Neural cell (in vitro differentiated cells): Measurements from ENCODE around the gene IFI6. TPM values are rescaled to one million over a fixed set of nuclear protein-coding genes. Genes with fewer than 3 reads are reported as not detected.

Source experiments
- H2AFZ ChIP-seq: fragments of 200-600, 300-800 bp; sonication (generic), shearing (Covaris generic); 2 replicates; pipeline ENCODE4 v1.6.0; 2014; ENCODE audit warnings: low read depth, mild to moderate bottlenecking, antibody characterized with exemption, low read length, moderate library complexity
- H3F3A ChIP-seq: fragments of 200-600 bp; shearing (Covaris generic); 2 replicates; pipeline ENCODE4 v1.6.1; 2016; ENCODE audit warnings: mild to moderate bottlenecking, moderate library complexity, mixed read lengths, antibody characterized with exemption, low read length; ENCODE audit not compliant: insufficient read depth, poor library complexity, severe bottlenecking
- H3K27ac ChIP-seq: fragments of 200-600, 300-800 bp; sonication (generic), shearing (Covaris generic); 2 replicates; pipeline ENCODE4 v1.5.1; 2014; ENCODE audit warnings: mild to moderate bottlenecking, low read length, moderate library complexity
- H3K27me3 ChIP-seq: fragments of 300-800, 200-600 bp; sonication (generic), shearing (Covaris generic); 2 replicates; pipeline ENCODE4 v1.6.0; 2014; ENCODE audit warnings: mild to moderate bottlenecking, low read depth, low read length, moderate library complexity; ENCODE audit not compliant: insufficient read depth
- H3K36me3 ChIP-seq: fragments of 300-800, 200-600 bp; sonication (generic), shearing (Covaris generic); 2 replicates; pipeline ENCODE4 v1.5.1; 2014; ENCODE audit warnings: mild to moderate bottlenecking, antibody characterized with exemption, low read length, moderate library complexity; ENCODE audit not compliant: insufficient read depth
- H3K4me2 ChIP-seq: fragments of 300-800, 200-600 bp; sonication (generic), shearing (Covaris generic); 2 replicates; pipeline ENCODE4 v1.6.0; 2014; ENCODE audit warnings: mild to moderate bottlenecking, low read length
- H3K4me3 ChIP-seq: fragments of 300-800, 200-600 bp; sonication (generic), shearing (Covaris generic); 2 replicates; pipeline ENCODE4 v1.5.1; 2014; ENCODE audit warnings: mild to moderate bottlenecking, low read length, moderate library complexity
- H3K79me2 ChIP-seq: fragments of 200-600 bp; shearing (Covaris generic); replicated peaks from 2 replicates; pipeline ENCODE4 v1.6.0; 2014; ENCODE audit warnings: mild to moderate bottlenecking, low read length, moderate library complexity; ENCODE audit not compliant: insufficient read depth
- H3K9ac ChIP-seq: fragments of 300-800, 200-600 bp; sonication (generic), shearing (Covaris generic); 2 replicates; pipeline ENCODE4 v1.6.1; 2016; ENCODE audit warnings: mild to moderate bottlenecking, low read length, mixed read lengths
- H3K9me2 ChIP-seq: fragments of 200-600 bp; shearing (Covaris generic); 2 replicates; pipeline ENCODE4 v1.6.1; 2016; ENCODE audit warnings: mild to moderate bottlenecking, low read length, mixed read lengths; ENCODE audit not compliant: insufficient read depth
- H3K9me3 ChIP-seq: fragments of 200-600, 300-800 bp; sonication (generic), shearing (Covaris generic); 2 replicates; pipeline ENCODE4 v1.6.1; 2016; ENCODE audit warnings: mild to moderate bottlenecking, mixed run types, low read length, moderate library complexity, mixed read lengths
- H4K20me1 ChIP-seq: fragments of 200-600 bp; shearing (Covaris generic); 2 replicates; pipeline ENCODE4 v1.6.1; 2016; ENCODE audit warnings: mild to moderate bottlenecking, mixed run types; ENCODE audit not compliant: insufficient read depth
- CTCF ChIP-seq: fragments of 450-650 bp; IDR thresholded peaks from 2 replicates; pipeline ENCODE4 v1.5.1; 2014; ENCODE audit warnings: antibody characterized with exemption, mild to moderate bottlenecking, moderate library complexity; ENCODE audit not compliant: poor library complexity, severe bottlenecking
- EP300 ChIP-seq: fragments of 450-650 bp; conservative IDR thresholded peaks from 2 replicates; pipeline ENCODE4 v1.6.1; 2014; ENCODE audit warnings: antibody characterized with exemption, mild to moderate bottlenecking, moderate library complexity; ENCODE audit not compliant: poor library complexity, severe bottlenecking
- EZH2 ChIP-seq: fragments of 200-600, 300-800 bp; shearing (Covaris generic), sonication (generic); IDR thresholded peaks from 2 replicates; pipeline ENCODE4 v1.6.1; 2014; ENCODE audit warnings: antibody characterized with exemption, low read length, borderline replicate concordance, mild to moderate bottlenecking; ENCODE audit not compliant: insufficient read depth, poor library complexity, severe bottlenecking
- MXI1 ChIP-seq: fragments of 450-650 bp; conservative IDR thresholded peaks from 2 replicates; pipeline ENCODE4 v1.6.1; 2014; ENCODE audit warnings: antibody characterized with exemption, mild to moderate bottlenecking; ENCODE audit not compliant: poor library complexity, severe bottlenecking
- POLR2AphosphoS5 ChIP-seq: IDR thresholded peaks from 2 replicates; pipeline ENCODE4 v1.6.1; 2012
- RAD21 ChIP-seq: fragments of 450-650 bp; conservative IDR thresholded peaks from 2 replicates; pipeline ENCODE4 v1.6.1; 2014; ENCODE audit warnings: antibody characterized with exemption, mild to moderate bottlenecking, moderate library complexity
- REST ChIP-seq: IDR thresholded peaks from 2 replicates; pipeline ENCODE4 v1.6.1; 2012; ENCODE audit warnings: borderline replicate concordance
- SMC3 ChIP-seq: fragments of 450-650 bp; conservative IDR thresholded peaks from 2 replicates; pipeline ENCODE4 v1.6.1; 2014; ENCODE audit warnings: antibody characterized with exemption, mild to moderate bottlenecking, moderate library complexity; ENCODE audit not compliant: poor library complexity
- TAF1 ChIP-seq: IDR thresholded peaks from 2 replicates; pipeline ENCODE4 v1.6.1; 2012; ENCODE audit warnings: low read depth
- polyA plus RNA-seq: library from polyadenylated mRNA; depleted of rRNA; stranded (reverse); fragments of >200 nt; gene quantifications from 2 replicates; pipeline ENCODE4 v1.2.3, GENCODE V29; 2014

IFI6 gene
- polyA plus RNA-seq, 1 donor from 2014 or later: 0.35 TPM

- Histone ChIP-seq H3K4me3 (no peak overlapping the region), H3K27ac (no peak overlapping the region), H3F3A (no peaks in the 10 kb centered on the region), H3K79me2 (no peaks in the 10 kb centered on the region), H3K9me3 (no peaks in the 10 kb centered on the region), H3K36me3 (no peaks in the 10 kb centered on the region), H4K20me1 (no peaks in the 10 kb centered on the region), H3K4me2 (no peak overlapping the region), H2AFZ (no peak overlapping the region), H3K9ac (no peak overlapping the region), H3K9me2 (no peaks in the 10 kb centered on the region), H3K27me3 (no peaks in the 10 kb centered on the region)
- TF ChIP-seq CTCF: no peak
- no peak for TF ChIP-seq EZH2
- no peak for TF ChIP-seq TAF1
- no peak for TF ChIP-seq RAD21
These were observed 25.3 kb downstream of the IFI6 start for GRCh38 chr1:27646676-27647075.

- H3K27ac ChIP-seq: no peak overlapping the region
- no peaks in the 10 kb centered on the region for H3K36me3 ChIP-seq
- no peaks in the 10 kb centered on the region for H3F3A ChIP-seq
- H2AFZ ChIP-seq: no peak overlapping the region
- no peak overlapping the region for H3K9ac ChIP-seq
- no peak overlapping the region for H3K4me3 ChIP-seq
- no peaks in the 10 kb centered on the region for H3K9me2 ChIP-seq
- no peaks in the 10 kb centered on the region for H4K20me1 ChIP-seq
- no peak overlapping the region for H3K4me2 ChIP-seq
- TF ChIP-seq EP300: no peak
- TF ChIP-seq CTCF: no peak
- TF ChIP-seq POLR2AphosphoS5: no peak
- no peak for TF ChIP-seq TAF1
- no peak for TF ChIP-seq EZH2
- no peak for TF ChIP-seq SMC3
- no peak for TF ChIP-seq REST
- no peak for TF ChIP-seq MXI1
- TF ChIP-seq RAD21: no peak
- H3K9me3 ChIP-seq: no peaks in the 10 kb centered on the region
- H3K79me2 ChIP-seq: no peaks in the 10 kb centered on the region
- H3K27me3 ChIP-seq: no peaks in the 10 kb centered on the region
These were observed 26.9 kb downstream of the IFI6 start for GRCh38 chr1:27645071-27645415.
